ENCODE results near the gene EMD. TPM values are rescaled to one million over a fixed set of nuclear protein-coding genes. Genes with fewer than 3 reads are reported as not detected.
"Not testable (repeated sequence)": the region's sequence is repeated elsewhere in the genome, so short reads cannot be mapped to it uniquely, and the experiment has no call there.

EMD gene
- total and polyA plus RNA-seq, 12 donors: 47.8 to 170 (median 59.6) TPM

DNA sequence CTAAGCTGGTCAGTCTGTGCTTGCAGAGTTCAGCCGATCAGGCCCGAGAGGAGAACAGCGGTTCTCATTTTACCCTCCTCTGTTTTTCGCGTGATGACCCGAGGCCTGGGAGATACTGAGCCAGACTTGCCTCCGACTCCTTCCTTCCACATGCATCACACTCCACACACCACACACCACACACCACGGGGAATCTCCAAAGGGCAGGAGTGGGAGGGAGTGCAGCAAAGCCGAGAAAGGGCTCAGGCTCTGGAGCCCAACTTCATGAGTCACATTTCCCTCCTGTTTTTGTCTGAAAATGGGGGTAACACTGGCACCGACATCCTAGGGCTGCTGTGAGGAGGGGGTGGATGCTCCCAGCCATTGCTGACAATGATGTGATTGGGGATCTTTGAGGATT lies 44.6 kb upstream of the EMD start:
- peaks cover 0 to 24% (median 0%) of the 10 kb centered on the region in 7 donors for H3K27me3 ChIP-seq
- H3K9me3 ChIP-seq: no peaks in the 10 kb centered on the region
- no peak overlapping the region for H3K4me3 ChIP-seq
- H3K4me1 ChIP-seq: peaks cover 0 to 18% (median 0%) of the 10 kb centered on the region in 9 donors
- H3K27ac ChIP-seq: peak overlapping the region in 1 of 10 donors; percentile 56
- ATAC-seq (no peak), DNase-seq (no peak)
- intact Hi-C loops (cut with DNase I): no loop called here
- TF ChIP-seq, protein P1, sequence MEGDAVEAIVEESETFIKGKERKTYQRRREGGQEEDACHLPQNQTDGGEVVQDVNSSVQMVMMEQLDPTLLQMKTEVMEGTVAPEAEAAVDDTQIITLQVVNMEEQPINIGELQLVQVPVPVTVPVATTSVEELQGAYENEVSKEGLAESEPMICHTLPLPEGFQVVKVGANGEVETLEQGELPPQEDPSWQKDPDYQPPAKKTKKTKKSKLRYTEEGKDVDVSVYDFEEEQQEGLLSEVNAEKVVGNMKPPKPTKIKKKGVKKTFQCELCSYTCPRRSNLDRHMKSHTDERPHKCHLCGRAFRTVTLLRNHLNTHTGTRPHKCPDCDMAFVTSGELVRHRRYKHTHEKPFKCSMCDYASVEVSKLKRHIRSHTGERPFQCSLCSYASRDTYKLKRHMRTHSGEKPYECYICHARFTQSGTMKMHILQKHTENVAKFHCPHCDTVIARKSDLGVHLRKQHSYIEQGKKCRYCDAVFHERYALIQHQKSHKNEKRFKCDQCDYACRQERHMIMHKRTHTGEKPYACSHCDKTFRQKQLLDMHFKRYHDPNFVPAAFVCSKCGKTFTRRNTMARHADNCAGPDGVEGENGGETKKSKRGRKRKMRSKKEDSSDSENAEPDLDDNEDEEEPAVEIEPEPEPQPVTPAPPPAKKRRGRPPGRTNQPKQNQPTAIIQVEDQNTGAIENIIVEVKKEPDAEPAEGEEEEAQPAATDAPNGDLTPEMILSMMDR (IDR thresholded peaks at IDR 0.05): no peak
- no peaks in the 10 kb centered on the region for H3K36me3 ChIP-seq
- WGBS, 2 donors: 68 to 85% methylated on average over 9 to 10 of the region's 10 CpGs

DNA sequence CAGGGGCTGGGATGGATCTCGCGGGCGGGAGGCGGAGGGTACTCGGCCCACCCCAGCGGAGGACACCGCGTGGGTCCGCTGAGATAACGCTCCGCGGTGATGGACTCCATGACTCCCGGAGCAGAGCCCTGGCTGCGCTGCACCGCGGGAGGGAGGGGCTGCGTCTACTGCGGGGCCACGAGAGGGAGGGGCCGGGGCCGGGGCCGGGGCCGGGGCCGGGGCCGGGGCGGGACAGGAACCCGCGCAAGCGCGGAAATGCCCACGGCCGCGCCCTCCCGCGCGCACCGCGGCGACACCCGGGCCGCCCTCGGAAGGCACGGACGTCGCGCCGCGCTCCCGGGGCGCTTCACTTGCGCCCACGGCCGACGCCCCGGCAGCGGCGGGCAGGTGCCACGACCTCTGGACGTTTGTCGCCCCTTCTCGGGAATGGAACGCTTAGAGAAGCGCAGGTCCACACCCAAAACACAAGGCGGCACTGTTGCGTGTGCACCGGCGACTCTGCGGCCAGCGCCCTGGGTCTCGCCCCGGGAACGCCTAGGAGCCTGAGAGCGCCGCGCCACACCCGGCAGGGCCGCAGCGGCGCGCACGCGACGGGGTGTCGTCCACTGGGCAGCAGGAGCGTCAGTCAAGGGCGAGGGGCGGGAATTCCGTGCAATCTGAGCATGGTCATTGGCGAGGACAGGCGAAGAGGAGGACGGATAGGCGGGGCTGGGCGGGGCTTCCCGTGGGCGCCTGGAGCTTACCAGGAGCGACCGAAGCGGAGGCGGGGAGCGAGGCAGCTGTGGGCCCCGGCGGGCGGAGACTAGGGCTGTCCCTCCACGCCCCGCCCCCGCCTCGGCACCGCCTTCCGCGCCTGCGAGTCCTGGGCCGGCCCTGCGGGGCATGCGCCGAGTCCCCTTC lies 37.4 kb upstream of the EMD start:
- ATAC-seq: peak; percentile 84 to 92 (median 88)
- H3K27me3 ChIP-seq; H3K4me1 ChIP-seq; H3K36me3 ChIP-seq; H3K9me3 ChIP-seq; intact Hi-C loops (cut with DNase I); DNase-seq: not testable (repeated sequence)
- Histone ChIP-seq H3K4me3 (peak overlapping the region in 1 of 10 donors; percentile 28), H3K27ac (peak overlapping the region in 2 of 10 donors; percentile 60 to 69)
- WGBS, 2 donors: 0% methylated on average over 2 to 10 of the region's 115 CpGs

DNA sequence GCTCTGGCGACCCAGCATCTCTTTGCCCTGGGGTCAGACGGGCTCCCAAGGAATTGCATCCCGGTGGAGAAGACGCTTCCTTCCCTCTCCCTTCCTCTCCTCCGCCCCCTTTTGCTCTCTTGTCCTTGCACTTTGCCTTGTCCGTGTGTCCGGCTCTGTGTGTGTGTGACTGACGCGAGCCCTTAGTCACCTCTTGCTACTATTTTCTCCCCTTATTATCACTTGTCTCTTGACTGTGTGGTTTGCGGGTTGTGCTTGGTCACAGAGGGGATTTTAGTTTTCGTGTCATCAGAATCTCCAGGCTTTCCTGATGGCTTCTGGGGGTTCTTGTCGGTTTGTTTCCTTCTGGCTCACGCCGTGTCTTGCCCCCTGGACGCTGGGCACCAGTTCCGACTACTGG lies 36.0 kb upstream of the EMD start:
- H3K27me3 ChIP-seq; DNase-seq; H3K36me3 ChIP-seq; H3K4me1 ChIP-seq; H3K4me3 ChIP-seq; H3K27ac ChIP-seq; intact Hi-C loops (cut with DNase I); H3K9me3 ChIP-seq: not testable (repeated sequence)
- peak in 5 of 8 donors; percentile 1 to 15 (median 5) for ATAC-seq
- WGBS, 2 donors: no CpG with 5 or more reads among the region's 16 CpGs

DNA sequence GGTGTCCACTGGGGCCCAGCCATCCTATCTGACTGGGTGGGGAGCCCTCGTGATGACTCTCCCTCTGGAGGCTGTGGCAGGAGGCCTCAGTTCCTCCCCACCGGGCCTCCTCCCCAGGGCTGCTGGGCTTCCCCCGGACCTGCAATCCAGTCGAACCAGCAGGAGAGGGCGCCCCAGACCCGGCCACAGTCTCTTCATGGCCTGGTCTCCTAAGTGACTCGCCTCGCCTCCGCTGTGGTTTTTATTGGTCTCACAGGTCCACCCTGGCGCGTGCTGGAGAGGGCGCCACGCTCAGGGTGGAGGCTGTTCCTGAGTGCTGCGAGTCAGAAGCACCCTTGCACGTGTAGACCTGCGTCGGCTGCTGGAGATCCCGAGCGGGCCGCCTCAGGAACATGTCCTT lies 35.5 kb upstream of the EMD start:
- whole genome bisulfite sequencing, 2 donors: no CpG with 5 or more reads among the region's 20 CpGs
- H3K4me3 ChIP-seq; DNase-seq; H3K9me3 ChIP-seq; H3K27ac ChIP-seq; H3K27me3 ChIP-seq; H3K4me1 ChIP-seq; H3K36me3 ChIP-seq; intact Hi-C loops (cut with DNase I): not testable (repeated sequence)
- peak; percentile 5 to 56 (median 25) for ATAC-seq

DNA sequence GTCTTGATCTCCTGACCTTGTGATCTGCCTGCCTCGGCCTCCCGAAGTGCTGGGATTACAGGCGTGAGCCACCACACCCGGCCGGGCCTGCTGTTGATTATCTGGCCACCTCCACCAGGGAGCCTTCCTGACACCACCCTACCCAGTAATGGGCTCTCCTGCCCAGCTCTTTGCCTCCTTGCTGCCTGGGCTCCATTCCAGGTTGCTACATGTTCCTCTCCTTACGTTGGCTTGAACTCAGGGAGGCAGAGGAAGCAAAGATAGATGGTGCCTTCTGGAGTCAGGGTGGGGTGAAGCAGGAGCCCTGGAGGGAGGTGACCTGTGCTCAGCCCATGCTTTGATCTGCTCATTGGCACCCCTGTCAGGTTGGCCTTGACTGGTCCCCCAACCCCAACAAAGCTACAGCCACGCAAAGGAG lies 31.0 kb upstream of the EMD start:
- Histone ChIP-seq H3K4me3 (no peak overlapping the region), H3K27me3 (no peaks in the 10 kb centered on the region), H3K36me3 (peaks cover 0 to 51% (median 17%) of the 10 kb centered on the region in 9 donors), H3K27ac (no peak overlapping the region), H3K4me1 (peaks cover 0 to 33% (median 3%) of the 10 kb centered on the region in 9 donors), H3K9me3 (no peaks in the 10 kb centered on the region)
- TF ChIP-seq, protein P1 (IDR thresholded peaks at IDR 0.05): no peak
- DNase-seq: peak in 1 of 2 donors; percentile 6
- 54 to 77% methylated on average over 4 to 7 of the region's 7 CpGs for WGBS, 2 donors
- ATAC-seq: no peak
- intact Hi-C loops (cut with DNase I): no loop called here
